CD4-positive, alpha-beta T cell treated with Interleukin-4 for 4 hours (primary cell): ENCODE measurements around the gene CHRNE.
"Not testable (repeated sequence)": the region's sequence is repeated elsewhere in the genome, so short reads cannot be mapped to it uniquely, and the experiment has no call there.

Source experiments
- DNase-seq: peaks from one replicate; pipeline ENCODE4 v3.0.0-alpha.2; 2020

The CHRNE gene

DNA sequence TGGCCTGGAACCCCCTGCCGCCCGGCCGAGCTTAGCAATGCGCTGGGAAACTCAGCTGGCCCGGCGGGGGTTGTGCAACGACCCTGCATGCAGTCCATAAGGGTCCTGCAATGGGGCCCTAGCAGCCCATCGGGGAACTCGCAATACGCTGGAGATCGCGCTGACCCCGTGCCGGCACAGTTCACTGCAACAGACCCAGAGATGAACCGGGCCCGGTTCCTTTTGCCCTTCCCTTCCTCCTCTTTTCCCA is 36.6 kb upstream of the CHRNE start:
- no peak for DNase-seq

- no peak for DNase-seq
Observed at GRCh38 chr17:4938688-4939545, 36.0 kb upstream of the CHRNE start.

- no peak for DNase-seq
Observed at GRCh38 chr17:4938069-4938491, 35.2 kb upstream of the CHRNE start.

- no peak for DNase-seq
Observed at GRCh38 chr17:4937553-4937952, 34.7 kb upstream of the CHRNE start.

- DNase-seq, result no peak
Observed at GRCh38 chr17:4936436-4936835, 33.5 kb upstream of the CHRNE start.

GRCh38 chr17:4935650-4936049 is 32.8 kb upstream of the CHRNE start:
- DNase-seq, result no peak

DNA sequence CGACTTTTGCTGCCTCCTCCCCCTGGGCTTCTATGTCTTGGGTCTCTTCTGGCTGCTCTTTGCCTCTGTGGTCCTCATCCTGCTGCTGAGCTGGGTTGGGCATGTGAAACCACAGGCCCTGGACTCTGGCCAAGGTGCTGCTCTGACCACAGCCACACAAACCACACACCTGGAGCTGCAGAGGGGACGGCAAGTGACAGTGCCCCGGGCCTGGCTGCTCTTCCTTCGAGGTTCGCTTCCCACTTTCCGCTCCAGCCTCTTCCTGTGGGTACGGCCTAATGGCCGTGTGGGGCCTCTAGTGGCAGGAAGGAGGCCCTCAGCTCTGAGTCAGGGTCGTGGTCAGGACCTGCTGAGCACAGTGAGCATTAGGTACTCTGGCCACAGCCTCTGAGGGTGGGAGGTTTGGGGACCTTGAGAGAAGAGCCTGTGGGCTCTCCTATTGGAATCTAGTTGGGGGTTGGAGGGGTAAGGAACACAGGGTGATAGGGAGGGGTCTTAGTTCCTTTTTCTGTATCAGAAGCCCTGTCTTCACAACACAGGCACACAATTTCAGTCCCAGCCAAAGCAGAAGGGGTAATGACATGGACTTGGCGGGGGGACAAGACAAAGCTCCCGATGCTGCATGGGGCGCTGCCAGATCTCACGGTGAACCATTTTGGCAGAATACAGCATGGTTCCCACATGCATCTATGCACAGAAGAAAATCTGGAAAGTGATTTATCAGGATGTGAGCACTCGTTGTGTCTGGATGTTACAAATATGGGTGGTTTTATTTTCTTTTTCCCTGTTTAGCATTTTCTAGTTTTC is 31.5 kb upstream of the CHRNE start:
- DNase-seq, result peak; percentile 13

GRCh38 chr17:4933646-4934045 is 30.7 kb upstream of the CHRNE start:
- no peak for DNase-seq

DNA sequence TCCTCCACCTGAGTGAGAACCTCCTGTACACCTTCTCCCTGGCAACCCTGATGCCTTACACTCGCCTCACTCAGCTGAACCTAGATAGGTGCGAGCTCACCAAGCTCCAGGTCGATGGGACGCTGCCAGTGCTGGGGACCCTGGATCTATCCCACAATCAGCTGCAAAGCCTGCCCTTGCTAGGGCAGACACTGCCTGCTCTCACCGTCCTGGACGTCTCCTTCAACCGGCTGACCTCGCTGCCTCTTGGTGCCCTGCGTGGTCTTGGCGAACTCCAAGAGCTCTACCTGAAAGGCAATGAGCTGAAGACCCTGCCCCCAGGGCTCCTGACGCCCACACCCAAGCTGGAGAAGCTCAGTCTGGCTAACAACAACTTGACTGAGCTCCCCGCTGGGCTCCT is 29.9 kb upstream of the CHRNE start:
- DNase-seq, result no peak

DNA sequence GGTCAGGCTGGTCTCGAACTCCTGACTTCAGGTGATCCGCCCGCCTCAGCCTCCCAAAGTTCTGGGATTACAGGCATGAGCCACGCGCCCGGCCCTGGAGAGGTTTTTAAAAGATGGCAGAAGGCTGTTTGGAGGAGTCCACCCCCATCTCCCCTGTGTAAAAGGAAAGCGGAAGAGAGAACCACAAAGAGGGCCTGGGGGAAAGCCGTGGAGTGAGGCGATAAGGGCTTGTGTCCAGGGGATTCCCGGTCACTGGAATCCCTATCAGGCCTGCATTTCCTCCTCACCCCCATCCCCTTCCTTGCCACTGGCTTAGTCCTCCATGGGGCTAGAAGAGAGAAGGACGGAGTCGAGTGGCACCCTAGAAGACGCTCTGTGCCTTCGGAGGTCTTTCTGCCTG is 29.1 kb upstream of the CHRNE start, which contains the start of gene GP1BA:
Gene GP1BA (plus strand): TSS at position 315 of the 400 bp plus-strand sequence. CDS start 328 bp downstream, outside the sequence.
- DNase-seq, result no peak

GRCh38 chr17:4928881-4929280 is 26.0 kb upstream of the CHRNE start:
- no peak for DNase-seq

GRCh38 chr17:4926577-4927335 is 23.9 kb upstream of the CHRNE start:
- DNase-seq, result not testable (repeated sequence)

- no peak for DNase-seq
Observed at GRCh38 chr17:4921320-4921719, 18.4 kb upstream of the CHRNE start.

GRCh38 chr17:4920351-4921048 is 17.6 kb upstream of the CHRNE start:
- no peak for DNase-seq

- no peak for DNase-seq
Observed at GRCh38 chr17:4919511-4920047, 16.7 kb upstream of the CHRNE start.

DNA sequence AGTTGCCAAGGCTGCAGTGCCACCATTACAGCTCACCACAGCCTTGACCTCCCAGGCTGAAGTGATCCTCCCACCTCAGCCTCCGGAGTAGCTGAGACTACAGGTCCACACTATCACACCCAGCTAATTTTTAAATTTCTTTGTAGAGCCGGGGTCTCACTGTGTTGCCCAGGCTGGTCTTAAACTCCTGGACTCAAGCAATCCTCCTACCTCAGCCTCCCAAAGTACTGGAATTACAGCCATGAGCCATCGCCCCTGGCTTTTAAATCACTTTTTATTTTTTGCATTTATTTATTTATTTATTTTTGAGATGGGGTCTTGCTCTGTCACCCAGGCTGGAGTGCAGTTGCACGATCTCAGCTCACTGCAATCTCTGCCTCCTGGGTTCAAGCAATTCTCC is 11.7 kb upstream of the CHRNE start:
- not testable (repeated sequence) for DNase-seq

- no peak for DNase-seq
Observed at GRCh38 chr17:4913994-4914393, 11.1 kb upstream of the CHRNE start.

- DNase-seq, result peak; percentile 84
Observed at GRCh38 chr17:4908711-4909496, 6.0 kb upstream of the CHRNE start.

- DNase-seq, result no peak
Observed at GRCh38 chr17:4908301-4908700, 5.4 kb upstream of the CHRNE start.

- DNase-seq, result not testable (repeated sequence)
Observed at GRCh38 chr17:4906642-4907041, 3.7 kb upstream of the CHRNE start.

DNA sequence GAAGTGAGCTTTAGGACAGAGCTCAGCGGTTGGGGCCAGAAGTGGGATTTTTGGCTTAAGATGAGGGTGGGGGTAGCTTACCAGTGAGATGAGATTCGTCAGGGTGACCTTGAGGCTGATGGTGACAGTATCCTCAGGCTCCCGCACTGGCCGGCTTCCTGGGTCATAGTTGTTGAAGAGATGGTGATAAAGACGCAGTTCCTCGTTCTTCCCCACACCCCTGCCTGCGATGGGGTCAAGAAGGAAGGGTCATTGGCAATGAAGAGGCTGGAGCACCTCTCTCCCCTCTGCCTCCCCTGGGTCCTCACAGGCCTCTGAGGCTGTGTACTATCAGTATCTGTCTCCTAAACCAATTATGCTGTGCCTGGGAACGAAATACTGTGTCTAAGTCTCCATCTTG is 358 bp downstream of the CHRNE start:
- no peak for DNase-seq
